Esophagus (tissue), 2 donors: ENCODE measurements around the gene ACER3. TPM values are rescaled to one million over a fixed set of nuclear protein-coding genes. Genes with fewer than 3 reads are reported as not detected.
"Not testable (repeated sequence)": the region's sequence is repeated elsewhere in the genome, so short reads cannot be mapped to it uniquely, and the experiment has no call there.

Experiments used
- H3K27ac ChIP-seq, 2 donors: one replicate each; pipeline ENCODE4 v1.5.1; 2013; ENCODE audit warnings: low read depth in 2 of 2, mild to moderate bottlenecking in 2 of 2, inconsistent platforms in 1 of 2, low read length in 1 of 2, moderate library complexity in 1 of 2
- H3K27me3 ChIP-seq, 2 donors: one replicate each; pipeline ENCODE4 v1.6.1; 2013; ENCODE audit warnings: low read length in 2 of 2, control low read depth in 1 of 2, mild to moderate bottlenecking in 1 of 2; ENCODE audit not compliant: insufficient read depth in 2 of 2, control insufficient read depth in 1 of 2
- H3K36me3 ChIP-seq, 2 donors: one replicate each; pipeline ENCODE4 v1.6.1; 2013; ENCODE audit warnings: low read length in 1 of 2; ENCODE audit not compliant: control insufficient read depth in 2 of 2, insufficient read depth in 2 of 2
- H3K4me1 ChIP-seq, 2 donors: one replicate each; pipeline ENCODE4 v1.6.1; 2013; ENCODE audit warnings: low read length in 1 of 2; ENCODE audit not compliant: control insufficient read depth in 2 of 2, insufficient read depth in 2 of 2
- H3K4me3 ChIP-seq, 2 donors: one replicate each; pipeline ENCODE4 v1.5.1; 2013; ENCODE audit warnings: low read length in 2 of 2, mild to moderate bottlenecking in 2 of 2, low read depth in 1 of 2, moderate library complexity in 1 of 2
- H3K9me3 ChIP-seq, 2 donors: one replicate each; pipeline ENCODE4 v1.6.1; 2013; ENCODE audit warnings: mild to moderate bottlenecking in 2 of 2, low read depth in 1 of 2, low read length in 1 of 2, moderate library complexity in 1 of 2; ENCODE audit not compliant: control insufficient read depth in 2 of 2, insufficient read depth in 1 of 2
- WGBS, 2 donors: extraction: QIAGEN DNeasy Blood & Tissue Kit; methylation state at CpG; one replicate each; pipeline ENCODE4 v1.1.7; 2013; 5-methylcytosine and 5-hydroxymethylcytosine counted together
- polyA plus RNA-seq, 2 donors: library from polyadenylated mRNA; stranded (reverse); fragments of 200-250 nt; gene quantifications; one replicate each; pipeline ENCODE4 v1.2.3, GENCODE V29; 2013
- donor health status: healthy with polysubstance abuse.
- donor health status: Bipolar disorder and iron deficiency.

Gene ACER3
- polyA plus RNA-seq, 2 donors: 7.2 to 8.2 TPM

DNA sequence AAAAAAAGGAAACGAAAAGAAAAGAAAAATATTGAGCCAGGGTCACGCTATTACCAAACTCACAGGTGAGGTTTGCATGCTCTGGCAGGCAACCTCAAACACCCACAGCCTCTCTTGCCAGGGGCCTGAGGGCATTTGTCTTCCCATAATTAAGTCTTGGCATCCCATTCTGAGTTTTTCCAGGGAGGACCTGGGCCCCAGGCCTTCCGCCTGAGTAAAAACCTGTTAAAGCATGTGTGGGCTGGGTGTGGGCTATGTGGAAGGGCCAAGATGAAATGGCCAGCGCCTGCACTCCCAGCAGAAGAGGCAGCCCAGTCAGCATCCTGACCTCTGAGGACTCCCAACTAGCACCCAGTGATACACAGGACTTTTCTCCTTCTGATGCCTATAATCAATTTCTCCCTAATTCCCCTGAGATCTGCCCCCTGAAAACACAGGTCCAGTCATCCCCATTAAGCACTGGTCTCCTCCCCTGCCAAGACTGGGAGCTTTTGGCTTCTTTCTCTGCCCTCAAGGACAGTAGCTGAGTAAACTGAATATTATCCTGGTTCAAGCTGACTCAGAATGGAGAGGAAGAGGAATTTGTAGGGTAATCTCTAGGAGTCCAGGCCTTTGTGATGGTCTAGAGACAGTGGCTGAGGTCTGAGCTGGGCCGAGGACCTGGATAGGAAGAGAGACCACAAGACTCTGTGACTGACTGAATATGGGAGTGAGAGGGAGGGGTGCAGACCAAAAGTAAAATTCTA lies 35.6 kb upstream of the ACER3 start:
- no peaks in the 10 kb centered on the region for H3K36me3 ChIP-seq
- WGBS, 2 donors: 51 to 68% methylated on average over 4 to 5 of the region's 5 CpGs
- H3K4me3 ChIP-seq: no peak overlapping the region
- H3K27me3 ChIP-seq: no peaks in the 10 kb centered on the region
- peaks cover under 1 to 10% of the 10 kb centered on the region in 2 donors for H3K4me1 ChIP-seq
- H3K9me3 ChIP-seq: no peaks in the 10 kb centered on the region
- peak overlapping the region; percentile 50 to 78 for H3K27ac ChIP-seq

DNA sequence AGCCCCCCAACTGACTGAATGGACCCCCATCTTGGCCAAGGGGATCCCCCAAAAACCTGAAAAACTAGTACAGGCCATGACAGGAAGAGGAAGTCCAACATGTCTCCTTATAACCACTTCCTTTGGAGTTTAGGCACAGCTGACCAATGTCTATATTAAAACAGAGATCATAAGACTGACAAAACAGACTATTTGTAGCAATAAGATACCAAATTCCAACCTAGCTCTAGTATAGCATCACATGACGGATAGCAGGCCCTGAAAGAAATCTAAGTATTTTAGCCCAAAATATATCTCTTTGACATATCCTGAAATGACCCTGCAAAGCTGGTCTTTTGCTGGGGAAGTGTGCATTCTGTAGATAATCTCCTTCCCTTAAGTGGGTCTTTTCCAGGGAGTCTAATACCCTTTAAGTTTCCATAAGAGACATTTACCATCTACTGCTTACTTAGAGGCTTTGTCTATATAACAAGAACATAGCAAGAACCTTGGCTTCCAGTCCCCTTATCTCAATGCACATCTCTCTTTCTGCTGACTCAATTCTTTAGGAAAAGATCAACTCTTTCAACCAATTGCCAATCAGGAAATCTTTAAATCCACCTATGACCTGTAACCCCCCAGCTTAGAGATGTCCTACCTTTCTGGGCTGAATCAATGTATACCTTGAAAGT lies 34.9 kb upstream of the ACER3 start:
- H3K27ac ChIP-seq: peak overlapping the region in 1 of 2 donors; percentile 78
- 84 to 86% methylated on average over 1 of the region's 1 CpG for WGBS, 2 donors
- no peak overlapping the region for H3K4me3 ChIP-seq
- H3K4me1 ChIP-seq: peaks cover 2 to 12% of the 10 kb centered on the region in 2 donors
- no peaks in the 10 kb centered on the region for H3K9me3 ChIP-seq
- H3K36me3 ChIP-seq: no peaks in the 10 kb centered on the region
- H3K27me3 ChIP-seq: no peaks in the 10 kb centered on the region

DNA sequence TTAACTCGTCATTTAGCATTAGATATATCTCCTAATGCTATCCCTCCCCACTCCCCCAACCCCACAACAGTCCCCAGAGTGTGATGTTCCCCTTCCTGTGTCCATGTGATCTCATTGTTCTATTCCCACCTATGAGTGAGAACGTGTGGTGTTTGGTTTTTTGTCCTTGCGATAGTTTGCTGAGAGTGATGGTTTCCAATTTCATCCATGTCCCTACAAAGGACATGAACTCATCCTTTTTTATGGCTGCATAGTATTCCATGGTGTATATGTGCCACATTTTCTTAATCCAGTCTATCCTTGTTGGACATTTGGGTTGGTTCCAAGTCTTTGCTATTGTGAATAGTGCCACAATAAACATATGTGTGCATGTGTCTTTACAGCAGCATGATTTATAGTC lies 34.2 kb upstream of the ACER3 start:
- not testable (repeated sequence) for H3K4me3 ChIP-seq, H3K27me3 ChIP-seq, H3K36me3 ChIP-seq, H3K27ac ChIP-seq, H3K9me3 ChIP-seq
- H3K4me1 ChIP-seq: peaks cover 2 to 15% of the 10 kb centered on the region in 2 donors
- 82 to 91% methylated on average over 3 of the region's 3 CpGs for WGBS, 2 donors

DNA sequence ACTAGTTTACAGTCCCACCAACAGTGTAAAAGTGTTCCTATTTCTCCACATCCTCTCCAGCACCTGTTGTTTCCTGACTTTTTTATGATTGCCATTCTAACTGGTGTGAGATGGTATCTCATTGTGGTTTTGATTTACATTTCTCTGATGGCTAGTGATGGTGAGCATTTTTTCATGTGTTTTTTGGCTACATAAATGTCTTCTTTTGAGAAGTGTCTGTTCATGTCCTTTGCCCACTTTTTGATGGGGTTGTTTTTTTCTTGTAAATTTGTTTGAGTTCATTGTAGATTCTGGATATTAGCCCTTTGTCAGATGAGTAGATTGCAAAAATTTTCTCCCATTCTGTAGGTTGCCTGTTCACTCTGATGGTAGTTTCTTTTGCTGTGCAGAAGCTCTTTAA lies 33.7 kb upstream of the ACER3 start:
- not testable (repeated sequence) for H3K9me3 ChIP-seq, H3K36me3 ChIP-seq, H3K4me3 ChIP-seq, H3K27ac ChIP-seq, H3K27me3 ChIP-seq
- peaks cover 2 to 15% of the 10 kb centered on the region in 2 donors for H3K4me1 ChIP-seq

DNA sequence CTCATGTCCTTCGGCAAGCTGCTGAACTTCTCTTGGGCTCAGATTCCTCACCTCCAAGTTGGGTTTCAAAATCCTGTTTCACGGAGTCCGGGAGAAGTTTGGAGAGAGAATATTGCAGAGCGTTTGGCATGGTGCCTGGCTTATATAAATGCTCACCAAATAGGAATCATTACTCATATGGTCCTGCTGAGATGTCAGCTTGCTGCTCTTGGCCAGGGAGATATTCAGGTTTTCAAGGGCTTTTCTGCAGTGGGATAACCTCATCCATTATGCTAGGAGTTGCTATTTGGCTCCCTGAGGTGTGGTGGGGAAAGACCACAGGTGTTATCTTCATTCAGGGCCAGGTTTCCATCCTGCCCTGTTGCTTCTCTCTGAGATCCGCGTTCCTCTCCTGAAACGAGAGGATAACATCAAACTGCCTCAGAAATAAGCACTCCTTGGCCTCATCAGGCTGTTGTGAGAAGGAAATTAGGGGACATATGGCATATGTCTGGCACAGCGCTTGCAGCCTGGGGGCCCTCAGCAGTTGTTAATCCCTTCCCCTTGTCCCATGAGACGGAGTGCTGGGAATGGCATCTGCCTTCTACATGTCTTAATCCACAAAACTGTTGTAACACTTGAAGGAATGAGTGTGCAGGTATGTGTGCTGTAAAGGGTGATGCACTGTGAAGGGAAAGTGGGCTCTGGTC lies 29.9 kb upstream of the ACER3 start:
- Histone ChIP-seq H3K9me3 (no peaks in the 10 kb centered on the region), H3K27me3 (no peaks in the 10 kb centered on the region), H3K27ac (no peak overlapping the region), H3K4me1 (peaks cover 2 to 4% of the 10 kb centered on the region in 2 donors), H3K4me3 (no peak overlapping the region), H3K36me3 (no peaks in the 10 kb centered on the region)
- 28 to 43% methylated on average over 9 of the region's 9 CpGs for WGBS, 2 donors

DNA sequence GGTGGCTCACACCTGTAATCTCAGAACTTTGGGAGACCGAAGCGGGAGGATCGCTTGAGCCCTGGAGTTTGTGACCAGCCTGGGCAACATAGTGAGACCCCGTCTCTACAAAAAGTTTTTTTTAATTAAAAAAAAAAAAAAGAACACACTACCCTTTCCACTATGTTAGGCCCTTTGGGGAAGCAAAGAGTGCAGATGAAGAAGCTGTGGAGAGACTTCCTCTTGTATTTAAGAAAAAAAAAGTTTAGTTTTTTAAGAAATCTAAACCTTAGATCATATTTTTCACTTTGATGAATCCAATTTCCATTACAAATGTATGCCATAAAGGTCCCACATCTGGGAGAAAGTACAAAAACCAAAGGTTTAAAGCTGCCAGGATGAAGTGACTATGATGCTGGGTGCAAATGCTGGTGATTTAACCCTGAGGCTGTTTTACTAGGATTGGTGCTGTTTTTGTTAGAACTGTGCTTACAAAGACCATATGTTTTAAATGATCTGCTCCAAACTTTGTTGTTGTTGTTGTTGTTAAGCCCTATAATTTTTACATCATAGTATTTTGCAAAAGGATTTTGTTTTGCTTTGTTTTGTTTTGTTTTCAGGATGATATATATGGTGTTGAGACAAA lies 28.9 kb upstream of the ACER3 start:
- H3K4me1 ChIP-seq: peaks cover 2 to 6% of the 10 kb centered on the region in 2 donors
- 97 to 100% methylated on average over 4 of the region's 4 CpGs for WGBS, 2 donors
- H3K4me3 ChIP-seq: no peak overlapping the region
- no peaks in the 10 kb centered on the region for H3K9me3 ChIP-seq
- no peaks in the 10 kb centered on the region for H3K36me3 ChIP-seq
- no peak overlapping the region for H3K27ac ChIP-seq
- H3K27me3 ChIP-seq: no peaks in the 10 kb centered on the region

DNA sequence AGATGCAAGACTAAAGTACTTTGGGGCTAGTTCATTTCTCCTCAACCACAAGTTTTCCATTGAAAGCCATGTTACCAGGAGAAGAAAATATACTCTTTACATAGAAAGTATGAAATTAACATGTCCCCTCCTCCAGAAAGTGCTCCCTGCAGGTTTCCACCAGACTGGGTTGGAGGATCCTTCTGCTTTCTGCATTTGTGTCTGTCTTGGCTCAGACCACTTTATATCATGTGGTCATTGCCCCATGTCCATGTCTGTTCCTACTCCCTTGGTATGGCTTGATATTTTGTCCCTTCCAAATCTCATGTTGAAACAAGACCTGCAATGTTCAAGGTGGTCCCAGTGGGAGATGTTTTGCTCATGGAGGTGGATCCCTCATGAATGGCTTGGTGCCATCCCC lies 28.4 kb upstream of the ACER3 start:
- no peak overlapping the region for H3K27ac ChIP-seq
- H3K27me3 ChIP-seq: no peaks in the 10 kb centered on the region
- no peaks in the 10 kb centered on the region for H3K9me3 ChIP-seq
- peaks cover 2 to 8% of the 10 kb centered on the region in 2 donors for H3K4me1 ChIP-seq
- H3K36me3 ChIP-seq: no peaks in the 10 kb centered on the region
- no peak overlapping the region for H3K4me3 ChIP-seq

DNA sequence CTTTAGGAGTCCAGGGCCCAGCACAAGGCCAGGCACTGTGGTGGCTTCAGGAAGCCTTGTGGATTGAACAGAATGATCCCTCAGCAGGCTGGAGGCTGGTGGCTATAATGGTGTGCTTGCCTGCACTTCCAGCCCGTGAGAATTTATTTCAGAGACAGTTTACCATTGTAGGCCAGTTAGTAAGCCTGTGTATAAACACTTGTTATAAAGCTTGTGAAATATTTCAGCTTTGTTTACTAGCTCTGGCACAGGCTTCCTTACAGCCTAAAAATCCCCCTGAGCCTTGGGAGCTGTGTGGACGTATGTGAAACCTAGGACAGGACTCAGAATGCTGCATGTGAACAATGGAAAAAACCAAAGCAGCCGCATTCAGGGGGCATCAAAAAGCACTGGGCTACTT lies 26.6 kb upstream of the ACER3 start:
- Histone ChIP-seq H3K4me1 (peaks cover 2 to 10% of the 10 kb centered on the region in 2 donors), H3K27ac (no peak overlapping the region), H3K9me3 (no peaks in the 10 kb centered on the region), H3K36me3 (no peaks in the 10 kb centered on the region), H3K27me3 (no peaks in the 10 kb centered on the region), H3K4me3 (no peak overlapping the region)
- WGBS, 2 donors: 71 to 81% methylated on average over 3 of the region's 3 CpGs

DNA sequence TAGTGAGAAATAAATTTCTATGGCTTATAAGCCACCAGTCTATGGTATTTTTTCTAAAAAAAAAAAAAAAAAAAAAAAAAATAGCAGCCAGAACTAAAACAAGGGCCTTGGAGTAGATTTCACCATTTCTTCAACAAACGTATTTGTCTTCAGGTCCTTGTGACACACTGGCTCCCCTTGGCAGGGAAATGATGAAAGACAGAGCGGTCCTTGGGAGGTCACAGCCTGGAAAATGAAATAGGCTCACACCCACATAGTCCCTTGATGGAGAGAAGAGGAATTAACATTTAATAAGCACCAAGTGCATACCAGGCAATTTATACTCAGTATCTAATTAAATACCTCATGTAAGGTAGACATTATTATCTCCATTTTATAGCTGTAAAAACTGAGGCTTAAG lies 25.7 kb upstream of the ACER3 start:
- no peak overlapping the region for H3K27ac ChIP-seq

More for the DNA sequence above, 25.7 kb upstream of the ACER3 start:
- H3K4me1 ChIP-seq: peaks cover 2 to 10% of the 10 kb centered on the region in 2 donors
- H3K27me3 ChIP-seq: no peaks in the 10 kb centered on the region
- 91 to 92% methylated on average over 2 of the region's 2 CpGs for WGBS, 2 donors
- H3K36me3 ChIP-seq: no peaks in the 10 kb centered on the region
- H3K4me3 ChIP-seq: no peak overlapping the region
- no peaks in the 10 kb centered on the region for H3K9me3 ChIP-seq
